Measurements from ENCODE around the gene PMM2.

Gene PMM2

DNA sequence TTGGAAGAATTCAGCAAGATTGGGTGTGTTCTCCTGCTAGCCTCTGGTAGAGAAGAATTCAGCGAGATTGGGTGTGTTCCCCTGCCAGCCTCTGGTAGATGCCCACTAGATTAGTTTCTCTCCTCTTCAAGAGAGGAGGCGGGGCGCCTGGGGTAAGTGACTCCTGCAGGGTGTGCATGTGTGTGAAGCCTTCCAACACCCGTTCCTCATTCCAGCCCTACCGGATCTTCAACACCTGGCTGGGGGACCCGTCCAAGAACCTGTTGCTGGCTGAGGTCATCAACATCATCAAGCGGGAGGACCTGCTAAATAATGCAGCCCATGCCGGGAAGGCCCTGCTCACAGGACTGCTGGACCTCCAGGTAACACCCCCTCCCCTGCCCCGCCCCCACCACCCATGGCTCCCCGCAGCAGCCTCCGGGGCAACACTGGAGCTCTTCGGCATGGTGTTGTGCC lies 21.5 kb upstream of the PMM2 start:
- H3K9me2 ChIP-seq (ENCODE audit: low read depth, low read length): no peaks in the 10 kb centered on the region
- no peaks in the 10 kb centered on the region for H3K79me2 ChIP-seq (ENCODE audit: insufficient read depth, low read length)
- H3K4me1 ChIP-seq (ENCODE audit: insufficient read depth, low read length, severe bottlenecking): no peaks in the 10 kb centered on the region
- no peaks in the 10 kb centered on the region for H4K20me1 ChIP-seq (ENCODE audit: insufficient read depth, low read length)
- H3K36me3 ChIP-seq (ENCODE audit: insufficient read depth, low read length): no peaks in the 10 kb centered on the region
- peaks cover 6% of the 10 kb centered on the region; the same call in 1 of the 2 replicates for H3K27me3 ChIP-seq (ENCODE audit: insufficient read depth, low read length)
- no peak overlapping the region for H3K27ac ChIP-seq (ENCODE audit: low read depth, low read length, poor library complexity, severe bottlenecking)
- no peak overlapping the region for H3K4me2 ChIP-seq (ENCODE audit: low read length)
- no peaks in the 10 kb centered on the region for H3K9me3 ChIP-seq (ENCODE audit: low read length)
- no peak overlapping the region for H2AFZ ChIP-seq (ENCODE audit: low read length)
- H3F3A ChIP-seq (ENCODE audit: insufficient read depth, low read length): no peaks in the 10 kb centered on the region
- H3K9ac ChIP-seq (ENCODE audit: low read length): no peak overlapping the region
- no peak overlapping the region for H3K4me3 ChIP-seq (ENCODE audit: low read depth, low read length, poor library complexity, severe bottlenecking)
- no peak for TF ChIP-seq EZH2 (IDR thresholded peaks at IDR 0.05; ENCODE audit: borderline replicate concordance, low read length)
- TF ChIP-seq, protein P1, sequence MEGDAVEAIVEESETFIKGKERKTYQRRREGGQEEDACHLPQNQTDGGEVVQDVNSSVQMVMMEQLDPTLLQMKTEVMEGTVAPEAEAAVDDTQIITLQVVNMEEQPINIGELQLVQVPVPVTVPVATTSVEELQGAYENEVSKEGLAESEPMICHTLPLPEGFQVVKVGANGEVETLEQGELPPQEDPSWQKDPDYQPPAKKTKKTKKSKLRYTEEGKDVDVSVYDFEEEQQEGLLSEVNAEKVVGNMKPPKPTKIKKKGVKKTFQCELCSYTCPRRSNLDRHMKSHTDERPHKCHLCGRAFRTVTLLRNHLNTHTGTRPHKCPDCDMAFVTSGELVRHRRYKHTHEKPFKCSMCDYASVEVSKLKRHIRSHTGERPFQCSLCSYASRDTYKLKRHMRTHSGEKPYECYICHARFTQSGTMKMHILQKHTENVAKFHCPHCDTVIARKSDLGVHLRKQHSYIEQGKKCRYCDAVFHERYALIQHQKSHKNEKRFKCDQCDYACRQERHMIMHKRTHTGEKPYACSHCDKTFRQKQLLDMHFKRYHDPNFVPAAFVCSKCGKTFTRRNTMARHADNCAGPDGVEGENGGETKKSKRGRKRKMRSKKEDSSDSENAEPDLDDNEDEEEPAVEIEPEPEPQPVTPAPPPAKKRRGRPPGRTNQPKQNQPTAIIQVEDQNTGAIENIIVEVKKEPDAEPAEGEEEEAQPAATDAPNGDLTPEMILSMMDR (IDR thresholded peaks at IDR 0.05; ENCODE audit: low read length): no peak

DNA sequence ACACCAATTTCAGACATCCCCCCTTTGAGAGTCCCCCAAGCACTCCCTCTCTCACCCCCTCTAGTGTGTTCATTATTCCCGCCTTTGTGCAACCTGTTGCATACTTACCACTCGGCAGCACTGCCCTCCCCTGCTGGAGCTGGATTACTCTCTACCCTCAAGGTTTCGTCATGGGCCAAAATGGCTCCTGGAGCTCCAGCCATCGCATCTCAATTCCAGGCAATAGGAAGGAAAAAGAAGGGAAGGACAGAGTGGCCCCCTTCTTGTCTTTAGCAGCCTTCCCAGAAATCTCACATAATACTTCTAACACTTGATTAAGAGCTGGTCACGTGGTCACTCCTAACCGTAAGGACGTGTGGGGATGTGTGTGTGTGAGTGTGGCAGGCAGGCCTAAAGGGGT lies 20.4 kb upstream of the PMM2 start:
- Histone ChIP-seq H4K20me1 (ENCODE audit: insufficient read depth, low read length) (no peaks in the 10 kb centered on the region), H3F3A (ENCODE audit: insufficient read depth, low read length) (no peaks in the 10 kb centered on the region), H3K27me3 (ENCODE audit: insufficient read depth, low read length) (peaks cover 6% of the 10 kb centered on the region; the same call in 1 of the 2 replicates), H2AFZ (ENCODE audit: low read length) (no peak overlapping the region), H3K79me2 (ENCODE audit: insufficient read depth, low read length) (no peaks in the 10 kb centered on the region), H3K4me3 (ENCODE audit: low read depth, low read length, poor library complexity, severe bottlenecking) (no peak overlapping the region), H3K4me1 (ENCODE audit: insufficient read depth, low read length, severe bottlenecking) (no peaks in the 10 kb centered on the region), H3K9ac (ENCODE audit: low read length) (no peak overlapping the region), H3K9me3 (ENCODE audit: low read length) (no peaks in the 10 kb centered on the region), H3K4me2 (ENCODE audit: low read length) (no peak overlapping the region), H3K36me3 (ENCODE audit: insufficient read depth, low read length) (no peaks in the 10 kb centered on the region), H3K27ac (ENCODE audit: low read depth, low read length, poor library complexity, severe bottlenecking) (no peak overlapping the region), H3K9me2 (ENCODE audit: low read depth, low read length) (no peaks in the 10 kb centered on the region)
- TF ChIP-seq, protein P1 (IDR thresholded peaks at IDR 0.05; ENCODE audit: low read length): no peak
- no peak for TF ChIP-seq EZH2 (IDR thresholded peaks at IDR 0.05; ENCODE audit: borderline replicate concordance, low read length)

DNA sequence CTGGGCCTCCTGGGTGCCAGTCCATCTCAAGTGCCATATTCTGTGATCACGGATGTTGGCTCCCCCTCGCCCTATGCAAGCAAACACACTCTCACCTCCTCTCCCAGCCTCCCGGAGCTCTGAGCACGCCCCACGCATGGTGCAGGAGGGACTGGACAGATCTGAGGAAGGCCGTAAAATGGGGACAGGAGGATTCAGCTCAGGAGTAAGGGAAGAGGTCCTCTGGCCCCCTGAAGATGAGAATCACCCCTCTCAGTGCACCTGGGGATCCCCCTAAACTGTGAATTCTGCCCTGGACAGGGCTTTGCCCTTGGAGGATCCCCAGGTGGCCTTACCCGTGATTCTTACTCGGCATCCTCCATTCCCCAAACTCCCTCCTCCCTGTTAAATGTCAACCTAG lies 15.8 kb upstream of the PMM2 start:
- H3K4me1 ChIP-seq (ENCODE audit: insufficient read depth, low read length, severe bottlenecking): no peaks in the 10 kb centered on the region

More for the DNA sequence above, 15.8 kb upstream of the PMM2 start:
- Histone ChIP-seq H3K4me2 (ENCODE audit: low read length) (no peak overlapping the region), H4K20me1 (ENCODE audit: insufficient read depth, low read length) (no peaks in the 10 kb centered on the region), H3K9ac (ENCODE audit: low read length) (no peak overlapping the region), H3K4me3 (ENCODE audit: low read depth, low read length, poor library complexity, severe bottlenecking) (no peak overlapping the region), H3K9me2 (ENCODE audit: low read depth, low read length) (no peaks in the 10 kb centered on the region), H3K9me3 (ENCODE audit: low read length) (no peaks in the 10 kb centered on the region), H3F3A (ENCODE audit: insufficient read depth, low read length) (no peaks in the 10 kb centered on the region), H3K27ac (ENCODE audit: low read depth, low read length, poor library complexity, severe bottlenecking) (no peak overlapping the region), H3K79me2 (ENCODE audit: insufficient read depth, low read length) (no peaks in the 10 kb centered on the region), H3K27me3 (ENCODE audit: insufficient read depth, low read length) (peaks cover 6% of the 10 kb centered on the region; the same call in 1 of the 2 replicates), H3K36me3 (ENCODE audit: insufficient read depth, low read length) (no peaks in the 10 kb centered on the region), H2AFZ (ENCODE audit: low read length) (no peak overlapping the region)
- TF ChIP-seq EZH2 (IDR thresholded peaks at IDR 0.05; ENCODE audit: borderline replicate concordance, low read length): no peak
- TF ChIP-seq, protein P1 (IDR thresholded peaks at IDR 0.05; ENCODE audit: low read length): no peak

All from OCI-LY1 (cell line).